ENCODE results near the gene TBC1D22B. TPM values are rescaled to one million over a fixed set of nuclear protein-coding genes. Genes with fewer than 3 reads are reported as not detected.
A peak's percentile ranks its signal among the peaks of the same experiment; 100 is the strongest.
"Not testable (repeated sequence)": the region's sequence is repeated elsewhere in the genome, so short reads cannot be mapped to it uniquely, and the experiment has no call there.

The TBC1D22B gene
- total RNA-seq, 1 donor from 2014 or later = 3.7 TPM

- H3K27me3 ChIP-seq (ENCODE audit: control insufficient read depth in 3 of 3, insufficient read depth in 3 of 3, low read length in 3 of 3); H3K27ac ChIP-seq (ENCODE audit: low read depth, low read length); H3K4me1 ChIP-seq (ENCODE audit: control insufficient read depth in 3 of 3, insufficient read depth in 3 of 3, low read length in 3 of 3); H3K4me3 ChIP-seq (ENCODE audit: low read length in 3 of 3); H3K9ac ChIP-seq (ENCODE audit: low read depth in 1 of 3, low read length in 3 of 3); H3K9me3 ChIP-seq (ENCODE audit: control insufficient read depth in 3 of 3, low read length in 3 of 3); H3K36me3 ChIP-seq (ENCODE audit: control insufficient read depth in 3 of 3, insufficient read depth in 3 of 3, low read length in 3 of 3): not testable (repeated sequence)
Observed at GRCh38 chr6:37345804-37346203, 88.2 kb downstream of the TBC1D22B start.

GRCh38 chr6:37347177-37347576 lies 89.6 kb downstream of the TBC1D22B start:
- H3K27me3 ChIP-seq (ENCODE audit: control insufficient read depth in 3 of 3, insufficient read depth in 3 of 3, low read length in 3 of 3) = peaks cover 0 to 3% (median 0%) of the 10 kb centered on the region in 3 donors
- no peak overlapping the region for H3K4me3 ChIP-seq (ENCODE audit: low read length in 3 of 3)
- H3K4me1 ChIP-seq (ENCODE audit: control insufficient read depth in 3 of 3, insufficient read depth in 3 of 3, low read length in 3 of 3) = no peaks in the 10 kb centered on the region
- no peak overlapping the region for H3K9ac ChIP-seq (ENCODE audit: low read depth in 1 of 3, low read length in 3 of 3)
- H3K9me3 ChIP-seq (ENCODE audit: control insufficient read depth in 3 of 3, low read length in 3 of 3) = no peaks in the 10 kb centered on the region
- H3K36me3 ChIP-seq (ENCODE audit: control insufficient read depth in 3 of 3, insufficient read depth in 3 of 3, low read length in 3 of 3) = no peaks in the 10 kb centered on the region
- no peak overlapping the region for H3K27ac ChIP-seq (ENCODE audit: low read depth, low read length)

GRCh38 chr6:37347670-37348111 lies 90.1 kb downstream of the TBC1D22B start:
- H3K4me1 ChIP-seq (ENCODE audit: control insufficient read depth in 3 of 3, insufficient read depth in 3 of 3, low read length in 3 of 3) = no peaks in the 10 kb centered on the region
- H3K36me3 ChIP-seq (ENCODE audit: control insufficient read depth in 3 of 3, insufficient read depth in 3 of 3, low read length in 3 of 3) = no peaks in the 10 kb centered on the region
- H3K27ac ChIP-seq (ENCODE audit: low read depth, low read length) = no peak overlapping the region
- peaks cover 0 to 3% (median 0%) of the 10 kb centered on the region in 3 donors for H3K27me3 ChIP-seq (ENCODE audit: control insufficient read depth in 3 of 3, insufficient read depth in 3 of 3, low read length in 3 of 3)
- H3K9ac ChIP-seq (ENCODE audit: low read depth in 1 of 3, low read length in 3 of 3) = no peak overlapping the region
- H3K4me3 ChIP-seq (ENCODE audit: low read length in 3 of 3) = no peak overlapping the region
- no peaks in the 10 kb centered on the region for H3K9me3 ChIP-seq (ENCODE audit: control insufficient read depth in 3 of 3, low read length in 3 of 3)

GRCh38 chr6:37351027-37351426 lies 93.5 kb downstream of the TBC1D22B start:
- Histone ChIP-seq H3K36me3 (ENCODE audit: control insufficient read depth in 3 of 3, insufficient read depth in 3 of 3, low read length in 3 of 3) (no peaks in the 10 kb centered on the region), H3K27ac (ENCODE audit: low read depth, low read length) (no peak overlapping the region), H3K9me3 (ENCODE audit: control insufficient read depth in 3 of 3, low read length in 3 of 3) (no peaks in the 10 kb centered on the region), H3K9ac (ENCODE audit: low read depth in 1 of 3, low read length in 3 of 3) (no peak overlapping the region), H3K4me3 (ENCODE audit: low read length in 3 of 3) (no peak overlapping the region), H3K4me1 (ENCODE audit: control insufficient read depth in 3 of 3, insufficient read depth in 3 of 3, low read length in 3 of 3) (peaks cover 6 to 10% (median 10%) of the 10 kb centered on the region in 3 donors), H3K27me3 (ENCODE audit: control insufficient read depth in 3 of 3, insufficient read depth in 3 of 3, low read length in 3 of 3) (no peaks in the 10 kb centered on the region)

- H3K36me3 ChIP-seq (ENCODE audit: control insufficient read depth in 3 of 3, insufficient read depth in 3 of 3, low read length in 3 of 3) = no peaks in the 10 kb centered on the region
- H3K9ac ChIP-seq (ENCODE audit: low read depth in 1 of 3, low read length in 3 of 3) = no peak overlapping the region
- H3K4me3 ChIP-seq (ENCODE audit: low read length in 3 of 3) = no peak overlapping the region
- no peaks in the 10 kb centered on the region for H3K9me3 ChIP-seq (ENCODE audit: control insufficient read depth in 3 of 3, low read length in 3 of 3)
- H3K27ac ChIP-seq (ENCODE audit: low read depth, low read length) = no peak overlapping the region
- H3K4me1 ChIP-seq (ENCODE audit: control insufficient read depth in 3 of 3, insufficient read depth in 3 of 3, low read length in 3 of 3) = peaks cover 6 to 14% (median 10%) of the 10 kb centered on the region in 3 donors
- no peaks in the 10 kb centered on the region for H3K27me3 ChIP-seq (ENCODE audit: control insufficient read depth in 3 of 3, insufficient read depth in 3 of 3, low read length in 3 of 3)
Observed at GRCh38 chr6:37352384-37352783, 94.8 kb downstream of the TBC1D22B start.

- Histone ChIP-seq H3K9me3 (ENCODE audit: control insufficient read depth in 3 of 3, low read length in 3 of 3) (no peaks in the 10 kb centered on the region), H3K27ac (ENCODE audit: low read depth, low read length) (no peak within 1 kb of the TSS), H3K9ac (ENCODE audit: low read depth in 1 of 3, low read length in 3 of 3) (peak within 1 kb of the TSS; percentile 82 to 86 (median 84)), H3K36me3 (ENCODE audit: control insufficient read depth in 3 of 3, insufficient read depth in 3 of 3, low read length in 3 of 3) (no peaks in the 10 kb centered on the region), H3K27me3 (ENCODE audit: control insufficient read depth in 3 of 3, insufficient read depth in 3 of 3, low read length in 3 of 3) (no peaks in the 10 kb centered on the region), H3K4me3 (ENCODE audit: low read length in 3 of 3) (peak within 1 kb of the TSS; percentile 87 to 92 (median 92)), H3K4me1 (ENCODE audit: control insufficient read depth in 3 of 3, insufficient read depth in 3 of 3, low read length in 3 of 3) (peaks cover 6 to 14% (median 10%) of the 10 kb centered on the region in 3 donors)
Observed at GRCh38 chr6:37353761-37354525, 96.4 kb downstream of the TBC1D22B start, which contains the start of gene RNF8. Gene RNF8, plus strand, starts transcription at chr6:37353983. Its CDS starts 182 bp downstream, at chr6:37354165.

- H3K36me3 ChIP-seq (ENCODE audit: control insufficient read depth in 3 of 3, insufficient read depth in 3 of 3, low read length in 3 of 3) = no peaks in the 10 kb centered on the region
- H3K9ac ChIP-seq (ENCODE audit: low read depth in 1 of 3, low read length in 3 of 3) = peak overlapping the region; percentile 82 to 86 (median 84)
- no peaks in the 10 kb centered on the region for H3K9me3 ChIP-seq (ENCODE audit: control insufficient read depth in 3 of 3, low read length in 3 of 3)
- no peaks in the 10 kb centered on the region for H3K27me3 ChIP-seq (ENCODE audit: control insufficient read depth in 3 of 3, insufficient read depth in 3 of 3, low read length in 3 of 3)
- H3K27ac ChIP-seq (ENCODE audit: low read depth, low read length) = no peak overlapping the region
- peaks cover 6 to 14% (median 10%) of the 10 kb centered on the region in 3 donors for H3K4me1 ChIP-seq (ENCODE audit: control insufficient read depth in 3 of 3, insufficient read depth in 3 of 3, low read length in 3 of 3)
- peak overlapping the region; percentile 87 to 92 (median 92) for H3K4me3 ChIP-seq (ENCODE audit: low read length in 3 of 3)
Observed at GRCh38 chr6:37354526-37355384, 97.2 kb downstream of the TBC1D22B start.

- Histone ChIP-seq H3K27me3 (ENCODE audit: control insufficient read depth in 3 of 3, insufficient read depth in 3 of 3, low read length in 3 of 3) (no peaks in the 10 kb centered on the region), H3K9me3 (ENCODE audit: control insufficient read depth in 3 of 3, low read length in 3 of 3) (no peaks in the 10 kb centered on the region), H3K36me3 (ENCODE audit: control insufficient read depth in 3 of 3, insufficient read depth in 3 of 3, low read length in 3 of 3) (peaks cover 8% of the 10 kb centered on the region in 3 donors), H3K9ac (ENCODE audit: low read depth in 1 of 3, low read length in 3 of 3) (no peak overlapping the region), H3K4me1 (ENCODE audit: control insufficient read depth in 3 of 3, insufficient read depth in 3 of 3, low read length in 3 of 3) (peaks cover 6 to 14% (median 10%) of the 10 kb centered on the region in 3 donors), H3K27ac (ENCODE audit: low read depth, low read length) (no peak overlapping the region), H3K4me3 (ENCODE audit: low read length in 3 of 3) (no peak overlapping the region)
Observed at GRCh38 chr6:37357288-37357687, 99.7 kb downstream of the TBC1D22B start.

GRCh38 chr6:37357860-37358259 lies 100.3 kb downstream of the TBC1D22B start:
- Histone ChIP-seq H3K9me3 (ENCODE audit: control insufficient read depth in 3 of 3, low read length in 3 of 3) (no peaks in the 10 kb centered on the region), H3K4me1 (ENCODE audit: control insufficient read depth in 3 of 3, insufficient read depth in 3 of 3, low read length in 3 of 3) (peaks cover 6 to 14% (median 10%) of the 10 kb centered on the region in 3 donors), H3K36me3 (ENCODE audit: control insufficient read depth in 3 of 3, insufficient read depth in 3 of 3, low read length in 3 of 3) (peaks cover 8 to 11% (median 8%) of the 10 kb centered on the region in 3 donors), H3K9ac (ENCODE audit: low read depth in 1 of 3, low read length in 3 of 3) (no peak overlapping the region), H3K4me3 (ENCODE audit: low read length in 3 of 3) (no peak overlapping the region), H3K27me3 (ENCODE audit: control insufficient read depth in 3 of 3, insufficient read depth in 3 of 3, low read length in 3 of 3) (no peaks in the 10 kb centered on the region), H3K27ac (ENCODE audit: low read depth, low read length) (no peak overlapping the region)

Data from skeletal muscle tissue (tissue), 4 donors.